Bronchus fibroblast of lung (primary cell): ENCODE results near the gene BRINP2. TPM values are rescaled to one million over a fixed set of nuclear protein-coding genes. Genes with fewer than 3 reads are reported as not detected.

Experiments used
- total RNA-seq: library from RNA; depleted of rRNA; stranded (reverse); fragments of >200 nt; gene quantifications from 2 replicates; pipeline ENCODE4 v1.2.3, GENCODE V29; 2015

BRINP2 gene, protein sequence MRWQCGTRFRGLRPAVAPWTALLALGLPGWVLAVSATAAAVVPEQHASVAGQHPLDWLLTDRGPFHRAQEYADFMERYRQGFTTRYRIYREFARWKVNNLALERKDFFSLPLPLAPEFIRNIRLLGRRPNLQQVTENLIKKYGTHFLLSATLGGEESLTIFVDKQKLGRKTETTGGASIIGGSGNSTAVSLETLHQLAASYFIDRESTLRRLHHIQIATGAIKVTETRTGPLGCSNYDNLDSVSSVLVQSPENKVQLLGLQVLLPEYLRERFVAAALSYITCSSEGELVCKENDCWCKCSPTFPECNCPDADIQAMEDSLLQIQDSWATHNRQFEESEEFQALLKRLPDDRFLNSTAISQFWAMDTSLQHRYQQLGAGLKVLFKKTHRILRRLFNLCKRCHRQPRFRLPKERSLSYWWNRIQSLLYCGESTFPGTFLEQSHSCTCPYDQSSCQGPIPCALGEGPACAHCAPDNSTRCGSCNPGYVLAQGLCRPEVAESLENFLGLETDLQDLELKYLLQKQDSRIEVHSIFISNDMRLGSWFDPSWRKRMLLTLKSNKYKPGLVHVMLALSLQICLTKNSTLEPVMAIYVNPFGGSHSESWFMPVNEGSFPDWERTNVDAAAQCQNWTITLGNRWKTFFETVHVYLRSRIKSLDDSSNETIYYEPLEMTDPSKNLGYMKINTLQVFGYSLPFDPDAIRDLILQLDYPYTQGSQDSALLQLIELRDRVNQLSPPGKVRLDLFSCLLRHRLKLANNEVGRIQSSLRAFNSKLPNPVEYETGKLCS
- under 0.01 TPM in 1 of 2 replicates, not detected in the other for total RNA-seq

GRCh38 chr1:177170756-177171535 is at the start of gene BRINP2:
BRINP2 (plus strand) TSS chr1:177170958; CDS start chr1:177229877, 58,919 bp downstream.

DNA sequence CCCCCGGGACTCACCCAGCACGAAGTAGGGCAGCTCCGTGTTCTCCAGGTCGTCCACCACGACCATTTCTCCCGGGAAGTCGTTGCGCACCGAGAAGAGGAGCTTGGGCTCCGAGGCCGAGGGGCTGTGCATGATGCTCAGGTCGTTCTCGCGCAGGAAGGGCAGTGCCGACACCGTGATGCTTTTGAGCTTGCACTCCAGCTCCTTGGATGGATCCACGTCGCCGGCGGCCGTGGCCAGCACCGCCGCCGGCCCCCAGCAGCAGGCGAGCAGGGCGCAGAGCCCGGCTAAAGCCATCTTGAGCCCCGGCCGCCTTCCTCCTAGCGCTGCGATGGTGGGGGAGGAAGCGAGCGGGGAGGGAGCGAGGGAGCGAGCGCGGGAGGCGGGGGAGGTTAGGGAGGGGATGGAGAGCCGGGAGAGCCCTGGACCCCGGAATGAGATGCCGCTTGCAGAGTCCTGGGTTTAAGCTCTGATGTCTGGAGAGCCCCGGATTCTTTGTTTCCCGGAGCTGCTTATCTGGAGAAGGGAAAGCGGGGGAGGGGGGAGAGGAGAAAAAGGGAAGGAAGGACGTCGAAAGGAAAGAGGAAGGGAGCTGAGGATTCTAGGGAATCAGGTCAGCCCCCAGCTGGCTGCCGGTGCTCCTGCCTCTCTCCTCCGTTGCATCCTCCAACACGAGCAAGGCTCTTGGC is 6.2 kb upstream of the BRINP2 start, which contains the start of gene ASTN1:
Gene ASTN1, minus strand, starts transcription at position 333 of the 689 bp plus-strand sequence. Its CDS starts 36 bp downstream, at position 297.

Other genes with a start within 250 kb of the BRINP2 start
- gene ASTN1, start 6.2 kb upstream of the BRINP2 start, total RNA-seq = under 0.01 TPM in 1 of 2 replicates, not detected in the other